CD14-positive monocyte (primary cell): ENCODE measurements around the gene SFMBT2. TPM values are rescaled to one million over a fixed set of nuclear protein-coding genes. Genes with fewer than 3 reads are reported as not detected.
A peak's percentile ranks its signal among the peaks of the same experiment; 100 is the strongest.

Source experiments
- DNase-seq, 3 donors: peaks; one replicate each; pipeline ENCODE4 v3.0.0-alpha.2; 2011 to 2022
- H2AFZ ChIP-seq: 2 replicates; pipeline ENCODE4 v1.6.0; 2012; ENCODE audit warnings: mild to moderate bottlenecking, low read depth, low read length, inconsistent platforms; ENCODE audit not compliant: insufficient read depth, poor library complexity, severe bottlenecking
- H3K27ac ChIP-seq, 2 donors: 1 replicate in 1 of 2; 2 replicates in 1 of 2; pipeline ENCODE4 v1.5.1; 2012 to 2013; ENCODE audit warnings: low read length in 2 of 2, control low read depth in 1 of 2, inconsistent platforms in 1 of 2, low read depth in 1 of 2, mild to moderate bottlenecking in 1 of 2
- H3K27me3 ChIP-seq, 2 donors: one replicate each; pipeline versions ENCODE4 v1.6.0 to v1.6.1; 2011 to 2013; ENCODE audit warnings: low read length in 2 of 2; ENCODE audit not compliant: control insufficient read depth in 2 of 2, insufficient read depth in 2 of 2
- H3K36me3 ChIP-seq, 2 donors: replicated peaks in 1 of 2; 1 replicate in 1 of 2; 2 replicates in 1 of 2; pipeline versions ENCODE4 v1.5.1 to v1.6.1; 2012 to 2013; ENCODE audit warnings: low read length in 2 of 2, control low read depth in 1 of 2, inconsistent platforms in 1 of 2, mild to moderate bottlenecking in 1 of 2; ENCODE audit not compliant: insufficient read depth in 2 of 2, control insufficient read depth in 1 of 2
- H3K4me1 ChIP-seq, 2 donors: 1 replicate in 1 of 2; 2 replicates in 1 of 2; pipeline versions ENCODE4 v1.5.1 to v1.6.1; 2012 to 2013; ENCODE audit warnings: low read length in 2 of 2, control low read depth in 1 of 2, inconsistent platforms in 1 of 2, mild to moderate bottlenecking in 1 of 2, moderate library complexity in 1 of 2; ENCODE audit not compliant: insufficient read depth in 2 of 2, control insufficient read depth in 1 of 2
- H3K4me2 ChIP-seq: replicated peaks from 2 replicates; pipeline ENCODE3; 2012; ENCODE audit warnings: low read length, moderate library complexity, mild to moderate bottlenecking; ENCODE audit not compliant: poor library complexity, severe bottlenecking; ENCODE audit errors: extremely low read depth
- H3K4me3 ChIP-seq, 3 experiments: fragments of 200-600 bp in 1 of 3; sonication (generic) in 1 of 3; replicated peaks in 1 of 3; 1 replicate in 2 of 3; 2 replicates in 1 of 3; pipeline ENCODE4 v1.5.1; 2011 to 2013; ENCODE audit warnings: low read length in 3 of 3, mild to moderate bottlenecking in 3 of 3, control low read depth in 2 of 3, low read depth in 2 of 3, inconsistent platforms in 1 of 3, moderate library complexity in 1 of 3
- H3K79me2 ChIP-seq: 2 replicates; pipeline ENCODE4 v1.6.0; 2012; ENCODE audit warnings: mild to moderate bottlenecking, control low read depth, inconsistent platforms, low read length, moderate library complexity; ENCODE audit not compliant: insufficient read depth
- H3K9ac ChIP-seq: 2 replicates; pipeline ENCODE4 v1.6.0; 2017; ENCODE audit warnings: low read length, mild to moderate bottlenecking; ENCODE audit not compliant: insufficient read depth, poor library complexity, severe bottlenecking
- H3K9me3 ChIP-seq, 2 donors: replicated peaks in 1 of 2; 1 replicate in 1 of 2; 2 replicates in 1 of 2; pipeline versions ENCODE4 v1.5.1 to v1.6.1; 2012 to 2013; ENCODE audit warnings: low read length in 2 of 2, control low read depth in 1 of 2; ENCODE audit not compliant: control insufficient read depth in 1 of 2, insufficient read depth in 1 of 2
- H4K20me1 ChIP-seq: 2 replicates; pipeline ENCODE4 v1.6.0; 2012; ENCODE audit warnings: mild to moderate bottlenecking, low read length, control low read depth, moderate library complexity; ENCODE audit not compliant: insufficient read depth
- H3K27ac Mint-ChIP-seq, 7 donors: one replicate each; pipeline ENCODE4 v1.8.0; 2020; ENCODE audit warnings: mild to moderate bottlenecking in 7 of 7, mixed read lengths in 7 of 7, moderate library complexity in 6 of 7, inconsistent platforms in 2 of 7
- H3K27me3 Mint-ChIP-seq, 3 donors: one replicate each; pipeline ENCODE4 v1.8.0; 2021 to 2022; ENCODE audit warnings: low read depth in 3 of 3, mild to moderate bottlenecking in 3 of 3, mixed read lengths in 3 of 3, moderate library complexity in 3 of 3, inconsistent platforms in 1 of 3
- H3K36me3 Mint-ChIP-seq, 2 donors: one replicate each; pipeline ENCODE4 v1.8.0; 2020; ENCODE audit warnings: mixed read lengths in 2 of 2, inconsistent platforms in 1 of 2, mild to moderate bottlenecking in 1 of 2
- H3K4me1 Mint-ChIP-seq: one replicate; pipeline ENCODE4 v1.8.0; 2020; ENCODE audit warnings: mild to moderate bottlenecking, mixed read lengths
- H3K4me3 Mint-ChIP-seq, 2 donors: one replicate each; pipeline ENCODE4 v1.8.0; 2020; ENCODE audit warnings: mild to moderate bottlenecking in 2 of 2, mixed read lengths in 2 of 2, moderate library complexity in 1 of 2
- H3K9me3 Mint-ChIP-seq, 7 donors: one replicate each; pipeline ENCODE4 v1.8.0; 2020 to 2022; ENCODE audit warnings: mixed read lengths in 7 of 7, mild to moderate bottlenecking in 6 of 7, moderate library complexity in 6 of 7, inconsistent platforms in 2 of 7
- CTCF ChIP-seq: fragments of 200-600 bp; IDR thresholded peaks from one replicate; pipeline ENCODE4 v1.8.0; 2022; ENCODE audit warnings: antibody characterized with exemption, mild to moderate bottlenecking
- WGBS: methylation state at CpG from one replicate; pipeline ENCODE4 v1.1.5; 2013; ENCODE audit warnings: missing lambda C conversion rate; ENCODE audit not compliant: insufficient coverage; 5-methylcytosine and 5-hydroxymethylcytosine counted together
- intact Hi-C, 2 donors: fragments of 100-400 bp; cut with micrococcal nuclease; formaldehyde crosslinking; loops; one replicate each; pipeline versions ENCODE4 v1.15.0 to v1.15.1; 2023
- polyA plus RNA-seq, 3 donors: library from polyadenylated mRNA; depleted of rRNA in 1 of 3; unstranded in 2 of 3; stranded (reverse) in 1 of 3; fragments of 300-500 nt in 2 of 3; fragments of >200 nt in 1 of 3; fragmentation: Illumina TruSeq in 2 of 3; gene quantifications; 1 replicate in 2 of 3; 2 replicates in 1 of 3; pipeline ENCODE4 v1.2.3, GENCODE V29; 2012 to 2021

Gene SFMBT2
- polyA plus RNA-seq, 3 donors = 0.53 to 10.9 (median 1.6) TPM

GRCh38 chr10:7337431-7338171 lies 73.2 kb downstream of the SFMBT2 start:
- Mint-ChIP-seq H3K27ac (peak overlapping the region in 3 of 7 donors; percentile 59 to 74 (median 61)), H3K27me3 (peaks cover 0 to 3% (median 0%) of the 10 kb centered on the region in 3 donors), H3K4me3 (peak overlapping the region in 1 of 2 donors; percentile 10), H3K4me1 (peaks cover 18% of the 10 kb centered on the region), H3K9me3 (peaks cover 0 to 5% (median 0%) of the 10 kb centered on the region in 7 donors), H3K36me3 (peaks cover 15 to 31% of the 10 kb centered on the region in 2 donors)
- TF ChIP-seq CTCF = no peak
- no peaks in the 10 kb centered on the region for H4K20me1 ChIP-seq
- H3K4me2 ChIP-seq = peak overlapping the region; percentile 15
- peaks cover 60% of the 10 kb centered on the region for H3K79me2 ChIP-seq
- H3K9ac ChIP-seq = no peak overlapping the region
- no peaks in the 10 kb centered on the region for H3K27me3 ChIP-seq
- H2AFZ ChIP-seq = no peak overlapping the region
- peaks cover 0 to 7% of the 10 kb centered on the region in 2 donors for H3K36me3 ChIP-seq
- intact Hi-C loops = no loop called here
- H3K9me3 ChIP-seq = no peaks in the 10 kb centered on the region
- no peak overlapping the region for H3K4me3 ChIP-seq
- peak overlapping the region in 1 of 2 donors; percentile 14 for H3K27ac ChIP-seq
- DNase-seq = peak; percentile 29 to 53 (median 47)
- 27% methylated on average over 1 of the region's 7 CpGs for WGBS
- peaks cover 7 to 8% of the 10 kb centered on the region in 2 donors for H3K4me1 ChIP-seq

- Histone ChIP-seq H3K4me1 (peaks cover 7 to 8% of the 10 kb centered on the region in 2 donors), H3K4me2 (no peak overlapping the region), H3K9me3 (no peaks in the 10 kb centered on the region), H3K27ac (peak overlapping the region in 1 of 2 donors; percentile 12), H3K9ac (no peak overlapping the region), H3K27me3 (no peaks in the 10 kb centered on the region), H3K36me3 (peaks cover 0 to 7% of the 10 kb centered on the region in 2 donors), H2AFZ (no peak overlapping the region), H3K4me3 (no peak overlapping the region), H3K79me2 (peaks cover 67% of the 10 kb centered on the region), H4K20me1 (no peaks in the 10 kb centered on the region)
- peaks cover 15 to 31% of the 10 kb centered on the region in 2 donors for H3K36me3 Mint-ChIP-seq
- H3K4me1 Mint-ChIP-seq = peaks cover 18% of the 10 kb centered on the region
- TF ChIP-seq CTCF = no peak
- peaks cover 0 to 3% (median 0%) of the 10 kb centered on the region in 3 donors for H3K27me3 Mint-ChIP-seq
- peaks cover 0 to 5% (median 0%) of the 10 kb centered on the region in 7 donors for H3K9me3 Mint-ChIP-seq
- no peak overlapping the region for H3K4me3 Mint-ChIP-seq
- H3K27ac Mint-ChIP-seq = no peak overlapping the region
- no CpG with 5 or more reads among the region's 2 CpGs for WGBS
- intact Hi-C loops = no loop called here
- DNase-seq = no peak
These were observed 74.9 kb downstream of the SFMBT2 start for GRCh38 chr10:7335977-7336376.
